AG04449 (cell line): ENCODE measurements around the gene ADAT1.

Experiments
- CTCF ChIA-PET: fragments of 350-600 bp; formaldehyde crosslinking; extraction: SDS; loops from one replicate; lab custom pipeline; 2021; ENCODE audit warnings: antibody characterized with exemption; lab: Yijun Ruan, JAX
- POLR2A ChIA-PET: fragments of 400-600, 350-600 bp; formaldehyde crosslinking; extraction: SDS; loops from one replicate; lab custom pipeline; 2020; ENCODE audit warnings: antibody characterized with exemption, inconsistent platforms; lab: Yijun Ruan, JAX
- DNase-seq: peaks from one replicate; pipeline ENCODE4 v3.0.0-alpha.2; 2010; ENCODE audit warnings: low read depth, low spot score
- H3K4me3 ChIP-seq: 2 replicates; pipeline ENCODE4 v1.5.1; 2011; ENCODE audit warnings: low read depth, mild to moderate bottlenecking, control low read depth, low read length
- CTCF ChIP-seq: IDR thresholded peaks from one replicate; pipeline ENCODE4 v1.5.1; 2011; ENCODE audit warnings: mild to moderate bottlenecking, moderate library complexity, low read length, control low read depth, inconsistent platforms; ENCODE audit not compliant: insufficient read depth; ENCODE audit errors: missing control alignments

The ADAT1 gene

DNA sequence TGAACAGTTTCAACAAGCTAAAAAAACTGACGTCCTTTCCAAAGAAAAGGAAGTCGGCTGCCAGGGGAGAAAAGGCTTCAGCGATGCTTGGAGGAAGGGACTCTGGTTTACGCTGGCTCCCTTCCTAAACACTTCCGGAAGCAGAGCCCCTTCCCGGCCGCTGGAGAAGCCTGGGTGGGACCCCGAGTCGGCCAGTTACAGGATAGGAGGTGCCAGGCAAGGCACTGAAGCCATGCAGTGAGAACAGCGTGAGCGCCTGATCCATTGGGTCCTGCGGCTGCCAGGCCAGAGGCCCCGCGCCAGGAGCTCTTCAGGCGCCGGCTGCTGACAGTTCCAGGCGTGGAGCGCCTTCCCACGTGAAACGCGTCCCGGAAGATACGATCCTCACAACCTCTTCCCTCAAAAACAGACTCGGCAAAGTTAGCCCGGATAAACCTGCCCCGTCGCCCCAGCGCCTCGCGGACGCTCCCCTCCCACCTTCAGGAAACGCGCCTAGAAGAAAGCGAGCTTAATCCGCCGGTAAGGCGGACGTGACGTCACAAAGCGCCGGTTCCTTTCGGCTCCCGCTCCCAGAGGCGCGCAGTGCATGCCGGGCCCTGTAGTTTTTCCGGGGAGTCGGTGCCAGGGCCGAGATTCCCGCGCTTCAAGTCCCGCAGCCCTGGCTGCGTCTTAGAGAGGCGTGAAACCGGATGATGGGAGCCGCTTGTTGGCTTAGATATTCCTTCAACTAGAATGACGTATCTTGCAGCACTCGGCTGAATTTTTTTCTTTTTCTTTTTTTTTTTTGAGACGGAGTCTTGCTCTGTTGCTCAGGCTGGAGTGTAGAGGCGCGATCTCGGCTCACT, at the start of gene ADAT1:
Gene ADAT1 (minus strand): TSS at position 521 of the 845 bp plus-strand sequence. CDS start 2,482 bp downstream, outside the sequence.
- ChIA-PET POLR2A (interaction anchor here (0.6 to 1.6 kb wide), 7 partner anchors 10 to 106 kb away, joined by 3 to 5 read pairs (median 4); partner anchors contain the start of gene TERF2IP), CTCF (interaction anchor here (0.8 to 6.7 kb wide), 16 partner anchors 8 to 424 kb away, joined by 3 to 61 read pairs (median 8); partner anchors contain the start of genes KARS1, TERF2IP and TMEM170A)
- no peak for TF ChIP-seq CTCF

DNA sequence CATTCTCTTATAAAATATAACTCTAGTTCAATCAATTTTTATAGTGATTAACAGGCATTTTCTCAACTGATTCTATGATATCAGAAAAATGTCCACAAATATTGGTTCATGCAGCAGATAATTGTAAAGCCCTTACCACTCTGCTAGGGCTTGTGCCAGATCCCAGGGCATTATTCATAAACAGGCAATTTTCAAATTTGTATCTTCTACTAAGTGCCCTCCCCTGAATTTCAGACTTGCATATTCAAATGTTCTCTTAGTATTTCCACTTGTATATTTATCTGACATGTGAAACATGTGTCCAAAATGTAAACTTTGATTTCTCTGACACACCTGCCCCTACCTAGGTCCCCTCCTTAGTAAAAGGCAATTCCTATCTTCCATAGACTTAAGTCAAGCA, 44.4 kb upstream of the ADAT1 start:
- ChIA-PET POLR2A (no interaction called here), CTCF (no interaction called here)
- TF ChIP-seq CTCF: no peak
- no peak for DNase-seq
- H3K4me3 ChIP-seq: no peak overlapping the region

More for the DNA sequence above, at the start of gene ADAT1:
- H3K4me3 ChIP-seq: peak within 1 kb of the TSS; percentile 86
- peak; percentile 87 for DNase-seq

DNA sequence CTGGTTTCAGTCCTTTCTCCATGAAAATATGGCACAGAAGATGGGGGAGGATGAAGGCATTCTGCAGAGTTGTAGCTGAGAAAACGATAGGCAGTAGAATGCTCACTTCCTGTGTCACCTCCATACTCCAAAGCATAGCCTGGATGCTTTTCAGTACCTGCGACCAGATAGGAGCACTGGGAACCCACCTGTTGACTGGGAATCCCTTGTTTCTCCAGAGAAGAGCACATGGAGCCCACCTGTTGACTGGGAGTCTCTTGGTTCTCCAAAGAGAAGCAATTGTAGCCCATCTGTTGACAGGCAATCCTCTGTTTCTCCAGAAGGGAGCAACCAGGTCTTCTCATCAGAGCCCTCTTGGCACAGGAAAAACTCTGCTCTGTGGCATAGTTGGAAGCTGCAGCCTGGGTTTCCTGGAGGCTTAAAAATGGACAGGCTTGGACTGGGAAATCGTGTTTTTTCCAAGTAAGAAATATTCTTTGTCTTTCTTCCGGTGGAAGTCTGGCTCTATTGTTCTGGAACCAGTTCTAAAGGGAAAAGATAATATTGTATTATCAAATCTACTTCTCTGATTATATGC, 37.7 kb upstream of the ADAT1 start:
- no peak overlapping the region for H3K4me3 ChIP-seq
- no peak for DNase-seq
- CTCF ChIA-PET: no interaction called here
- no peak for TF ChIP-seq CTCF
- POLR2A ChIA-PET: no interaction called here

GRCh38 chr16:75660321-75660720, 37.2 kb upstream of the ADAT1 start:
- DNase-seq: no peak
- TF ChIP-seq CTCF: no peak
- ChIA-PET CTCF (no interaction called here), POLR2A (no interaction called here)
- no peak overlapping the region for H3K4me3 ChIP-seq

- no peak overlapping the region for H3K4me3 ChIP-seq
- POLR2A ChIA-PET: no interaction called here
- CTCF ChIA-PET: interaction anchor here (2.4 kb wide), 1 partner anchor 106 kb away, joined by 7 read pairs; no protein-coding TSS in a partner anchor
- TF ChIP-seq CTCF: no peak
- DNase-seq: no peak
Observed at GRCh38 chr16:75658175-75658574, 35.1 kb upstream of the ADAT1 start.

GRCh38 chr16:75653922-75654321, 30.8 kb upstream of the ADAT1 start:
- ChIA-PET POLR2A (interaction anchor here (0.6 kb wide), 1 partner anchor 31 kb away, joined by 3 read pairs; no protein-coding TSS in a partner anchor), CTCF (interaction anchor here (0.8 to 0.9 kb wide), 2 partner anchors 110 to 112 kb away, joined by 3 read pairs; no protein-coding TSS in a partner anchor)

More at GRCh38 chr16:75653922-75654321, 30.8 kb upstream of the ADAT1 start:
- H3K4me3 ChIP-seq: no peak overlapping the region
- DNase-seq: peak; percentile 61
- TF ChIP-seq CTCF: no peak
